AG09319 (cell line): Measurements from ENCODE around the gene C14orf93.

ENCODE experiments used
- DNase-seq: peaks from one replicate; pipeline ENCODE4 v3.0.0-alpha.2; 2010; ENCODE audit warnings: low read depth; ENCODE audit errors: extremely low read depth
- TF ChIP-seq, protein P1 (sequence below): IDR thresholded peaks from 2 replicates; pipeline ENCODE4 v1.5.1; 2011; ENCODE audit warnings: low read depth, mild to moderate bottlenecking, inconsistent platforms, low read length, moderate library complexity

C14orf93 gene

DNA sequence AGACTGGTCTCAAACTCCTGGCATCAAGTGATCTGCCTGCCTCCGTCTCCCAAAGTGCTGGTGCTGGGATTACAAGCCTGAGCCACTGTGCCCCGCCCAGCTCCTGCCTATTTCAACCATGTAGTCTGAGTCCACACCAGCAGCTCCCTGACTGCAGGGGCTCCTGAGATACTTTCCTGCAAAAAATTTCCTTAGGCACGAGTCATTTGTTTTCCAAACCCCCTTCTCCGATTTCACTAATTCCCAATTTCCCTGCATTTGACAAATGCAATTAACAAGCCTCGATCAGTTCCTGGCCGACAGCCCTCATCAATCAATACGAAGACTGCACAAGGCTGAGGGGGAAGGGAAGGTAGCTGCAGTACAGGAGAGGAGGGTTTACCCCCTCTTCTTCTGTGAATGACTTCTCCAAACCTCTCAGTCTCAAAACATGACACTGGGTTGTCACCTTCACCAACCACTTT is 14.7 kb upstream of the C14orf93 start:
- TF ChIP-seq, protein P1, sequence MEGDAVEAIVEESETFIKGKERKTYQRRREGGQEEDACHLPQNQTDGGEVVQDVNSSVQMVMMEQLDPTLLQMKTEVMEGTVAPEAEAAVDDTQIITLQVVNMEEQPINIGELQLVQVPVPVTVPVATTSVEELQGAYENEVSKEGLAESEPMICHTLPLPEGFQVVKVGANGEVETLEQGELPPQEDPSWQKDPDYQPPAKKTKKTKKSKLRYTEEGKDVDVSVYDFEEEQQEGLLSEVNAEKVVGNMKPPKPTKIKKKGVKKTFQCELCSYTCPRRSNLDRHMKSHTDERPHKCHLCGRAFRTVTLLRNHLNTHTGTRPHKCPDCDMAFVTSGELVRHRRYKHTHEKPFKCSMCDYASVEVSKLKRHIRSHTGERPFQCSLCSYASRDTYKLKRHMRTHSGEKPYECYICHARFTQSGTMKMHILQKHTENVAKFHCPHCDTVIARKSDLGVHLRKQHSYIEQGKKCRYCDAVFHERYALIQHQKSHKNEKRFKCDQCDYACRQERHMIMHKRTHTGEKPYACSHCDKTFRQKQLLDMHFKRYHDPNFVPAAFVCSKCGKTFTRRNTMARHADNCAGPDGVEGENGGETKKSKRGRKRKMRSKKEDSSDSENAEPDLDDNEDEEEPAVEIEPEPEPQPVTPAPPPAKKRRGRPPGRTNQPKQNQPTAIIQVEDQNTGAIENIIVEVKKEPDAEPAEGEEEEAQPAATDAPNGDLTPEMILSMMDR = no peak
- DNase-seq = no peak

- TF ChIP-seq, protein P1 = no peak
- DNase-seq = no peak
Measured at GRCh38 chr14:23023795-23024152, 13.8 kb upstream of the C14orf93 start.

- TF ChIP-seq, protein P1 = no peak
- no peak for DNase-seq
Measured at GRCh38 chr14:23023022-23023794, 13.3 kb upstream of the C14orf93 start.

DNA sequence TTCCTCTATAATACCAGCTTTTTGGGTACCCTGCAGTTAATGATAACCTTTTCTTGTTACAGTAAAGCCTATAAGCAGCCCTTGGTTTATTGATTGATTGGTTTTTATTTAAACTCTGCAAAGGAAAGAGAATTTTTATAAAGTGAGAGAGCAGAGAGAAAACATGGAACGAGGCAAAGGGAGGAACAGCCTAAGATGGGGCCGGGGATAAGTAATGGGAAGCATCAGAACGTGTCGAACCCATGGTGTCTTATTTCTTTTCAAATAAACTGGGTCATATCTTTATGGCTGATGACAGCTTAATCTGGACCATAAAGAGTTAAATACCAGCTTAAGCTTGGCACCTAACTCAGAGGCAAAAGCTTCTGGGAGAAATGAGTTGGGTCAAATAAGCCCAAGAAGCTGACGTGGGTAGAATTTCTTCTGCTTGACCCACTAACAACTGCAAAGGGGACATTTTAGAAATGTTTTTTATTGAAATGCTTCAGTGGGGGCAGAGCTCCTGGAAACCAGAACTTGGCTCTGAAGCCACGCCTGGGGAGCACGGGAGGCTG is 12.0 kb upstream of the C14orf93 start:
- DNase-seq = no peak
- TF ChIP-seq, protein P1 = no peak

DNA sequence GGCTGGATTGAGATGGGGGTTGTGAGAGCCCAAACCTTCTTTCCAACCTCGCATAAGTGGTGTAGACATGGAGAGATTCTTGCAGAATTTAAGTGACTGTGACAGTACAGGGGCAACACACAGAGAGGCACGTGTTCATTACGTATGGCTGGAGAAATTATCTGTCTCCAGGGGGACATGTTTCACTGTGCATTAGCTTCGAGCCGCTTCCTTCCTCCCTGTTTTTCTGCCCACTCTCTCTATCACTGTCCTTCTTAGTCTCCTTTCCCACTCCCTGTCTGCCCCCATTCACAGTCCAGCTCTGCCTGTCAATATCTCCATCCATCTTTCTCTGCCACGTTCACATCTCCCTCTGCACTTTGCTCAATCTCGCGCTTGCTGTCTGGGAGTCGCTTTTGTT is 11.5 kb upstream of the C14orf93 start:
- no peak for DNase-seq
- TF ChIP-seq, protein P1 = no peak

DNA sequence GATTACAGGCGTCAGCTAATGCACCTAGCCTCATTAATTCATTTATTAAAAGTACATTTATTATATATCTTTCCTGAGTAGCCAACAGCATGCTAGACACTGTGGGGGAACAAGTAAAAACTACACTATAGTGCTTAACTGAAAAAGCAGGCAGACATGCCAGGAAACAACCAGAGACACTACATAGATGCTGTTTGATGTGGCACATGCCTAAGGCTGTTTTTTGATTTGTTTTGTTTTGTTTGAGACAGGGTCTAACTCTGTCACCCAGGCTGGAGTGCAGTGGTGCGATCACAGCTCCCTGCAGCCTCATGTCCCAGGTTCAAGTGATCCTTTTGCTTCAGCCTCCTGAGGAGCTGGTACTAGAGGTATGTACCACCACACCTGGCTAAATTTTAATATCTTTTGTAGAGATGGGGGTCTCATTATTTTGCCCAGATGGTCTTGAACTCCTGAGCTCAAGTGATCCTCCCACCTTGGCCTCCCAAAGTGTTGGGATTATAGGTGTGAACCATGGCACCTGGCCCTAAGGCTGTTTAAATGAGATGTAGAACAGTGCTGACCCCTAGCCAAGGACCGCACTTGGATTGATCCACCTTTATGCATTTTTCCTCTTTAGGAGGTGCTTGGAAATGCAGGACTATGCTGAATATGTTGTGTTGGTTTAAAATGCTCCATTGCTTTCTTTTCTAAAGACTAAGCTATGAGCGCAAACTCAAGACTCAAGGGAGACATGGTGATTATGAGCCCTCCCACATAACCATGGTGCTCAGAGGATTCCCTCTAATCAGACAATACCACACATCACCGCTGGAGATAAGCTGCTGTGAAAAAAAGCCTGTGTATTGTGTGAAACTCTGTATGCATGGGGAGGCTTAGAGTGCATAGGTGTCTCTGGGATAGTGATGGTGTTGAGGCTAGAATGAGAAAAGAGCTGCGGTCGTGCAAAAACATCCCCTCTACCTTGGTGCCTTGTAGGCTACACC is 10.5 kb upstream of the C14orf93 start:
- DNase-seq = no peak
- TF ChIP-seq, protein P1 = no peak
